ENCODE measurements around the gene PIGO.

PIGO gene

DNA sequence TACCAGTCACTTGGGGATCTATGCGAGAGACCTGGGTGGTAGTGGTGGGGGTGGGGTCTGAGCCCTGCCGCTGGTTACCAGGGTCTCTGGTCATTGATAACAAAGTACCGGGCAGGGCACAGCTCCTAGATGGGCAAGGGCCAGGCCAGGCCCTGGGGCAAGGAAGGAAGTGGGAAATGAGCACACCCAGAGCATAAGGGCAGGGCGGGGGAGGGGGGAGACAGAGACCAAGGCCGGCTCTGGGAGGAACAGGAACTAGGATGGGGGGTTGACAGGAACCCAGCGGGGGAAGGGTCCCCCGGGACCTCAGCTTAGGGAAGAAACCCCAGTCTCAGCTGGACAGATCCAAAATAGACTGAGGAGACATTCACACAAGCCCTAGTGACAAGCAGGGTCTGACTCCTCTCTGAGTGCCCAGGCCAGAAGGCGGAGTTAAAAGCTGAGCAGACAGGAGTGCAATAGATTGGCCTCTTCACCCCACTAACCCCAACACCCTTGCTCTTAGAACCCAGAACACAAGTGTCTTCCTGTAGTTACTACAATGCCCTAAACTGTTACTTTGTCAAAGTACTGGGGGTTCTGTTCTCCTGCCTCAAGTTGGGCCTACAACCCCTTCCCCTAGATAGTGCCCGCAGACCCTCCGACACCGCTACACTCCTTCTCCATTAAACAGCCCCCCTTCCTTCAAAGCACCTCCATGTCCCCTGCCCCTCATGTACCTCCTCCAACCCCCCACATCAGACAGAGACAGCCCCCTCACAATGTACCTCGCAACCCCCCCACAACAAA lies 18.6 kb upstream of the PIGO start:
- no peaks in the 10 kb centered on the region for H3K9me3 ChIP-seq (ENCODE audit: low read length)

DNA sequence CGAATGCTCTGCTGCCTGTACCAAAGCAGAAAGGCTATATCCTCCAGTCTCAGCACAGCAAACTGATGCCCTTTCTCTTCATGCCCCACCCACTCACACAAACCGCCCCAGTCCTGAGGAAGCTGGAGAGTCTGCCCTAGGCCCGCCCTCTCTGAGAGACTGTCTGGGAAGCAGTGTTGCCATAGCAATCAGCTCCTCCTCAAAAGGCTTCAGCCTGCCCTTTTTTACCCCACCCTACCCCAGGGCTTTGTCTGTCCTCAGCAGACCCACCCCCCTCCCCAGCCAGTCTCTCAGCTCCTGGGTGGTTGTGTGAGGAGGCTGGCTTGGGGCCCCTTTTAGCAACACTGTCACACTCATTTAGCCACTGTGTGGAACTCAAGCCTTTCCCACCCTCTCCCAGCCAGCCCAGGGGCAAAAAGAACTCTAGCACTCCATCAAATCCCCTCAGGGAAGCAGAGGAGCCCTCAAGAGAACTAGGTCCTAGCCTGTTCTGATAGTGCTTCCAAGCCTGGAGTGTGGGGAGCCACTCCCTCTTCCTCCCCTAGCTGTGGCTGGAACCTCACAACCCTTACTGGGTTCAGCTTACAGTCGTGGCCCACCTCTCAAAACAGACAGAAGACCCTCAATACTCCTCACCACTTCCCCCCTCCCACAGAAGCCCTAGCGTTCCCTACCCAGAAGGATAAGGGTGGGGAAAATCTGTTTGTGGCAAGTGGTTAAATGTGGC lies 17.9 kb upstream of the PIGO start:
- H3K9me2 ChIP-seq (ENCODE audit: low read depth, low read length): no peaks in the 10 kb centered on the region
- no peaks in the 10 kb centered on the region for H3K79me2 ChIP-seq (ENCODE audit: insufficient read depth, low read length)
- H4K20me1 ChIP-seq (ENCODE audit: insufficient read depth, low read length): no peaks in the 10 kb centered on the region
- peaks cover 36% of the 10 kb centered on the region for H3K4me1 ChIP-seq (ENCODE audit: insufficient read depth, low read length, severe bottlenecking)
- H2AFZ ChIP-seq (ENCODE audit: low read length): no peak overlapping the region
- H3K9me3 ChIP-seq (ENCODE audit: low read length): no peaks in the 10 kb centered on the region
- peak overlapping the region; percentile 95 for H3K4me2 ChIP-seq (ENCODE audit: low read length)
- peak overlapping the region; percentile 61 for H3K9ac ChIP-seq (ENCODE audit: low read length)
- TF ChIP-seq, protein P1, sequence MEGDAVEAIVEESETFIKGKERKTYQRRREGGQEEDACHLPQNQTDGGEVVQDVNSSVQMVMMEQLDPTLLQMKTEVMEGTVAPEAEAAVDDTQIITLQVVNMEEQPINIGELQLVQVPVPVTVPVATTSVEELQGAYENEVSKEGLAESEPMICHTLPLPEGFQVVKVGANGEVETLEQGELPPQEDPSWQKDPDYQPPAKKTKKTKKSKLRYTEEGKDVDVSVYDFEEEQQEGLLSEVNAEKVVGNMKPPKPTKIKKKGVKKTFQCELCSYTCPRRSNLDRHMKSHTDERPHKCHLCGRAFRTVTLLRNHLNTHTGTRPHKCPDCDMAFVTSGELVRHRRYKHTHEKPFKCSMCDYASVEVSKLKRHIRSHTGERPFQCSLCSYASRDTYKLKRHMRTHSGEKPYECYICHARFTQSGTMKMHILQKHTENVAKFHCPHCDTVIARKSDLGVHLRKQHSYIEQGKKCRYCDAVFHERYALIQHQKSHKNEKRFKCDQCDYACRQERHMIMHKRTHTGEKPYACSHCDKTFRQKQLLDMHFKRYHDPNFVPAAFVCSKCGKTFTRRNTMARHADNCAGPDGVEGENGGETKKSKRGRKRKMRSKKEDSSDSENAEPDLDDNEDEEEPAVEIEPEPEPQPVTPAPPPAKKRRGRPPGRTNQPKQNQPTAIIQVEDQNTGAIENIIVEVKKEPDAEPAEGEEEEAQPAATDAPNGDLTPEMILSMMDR (IDR thresholded peaks at IDR 0.05; ENCODE audit: low read length): no peak
- no peak for TF ChIP-seq EZH2 (IDR thresholded peaks at IDR 0.05; ENCODE audit: borderline replicate concordance, low read length)
- no peaks in the 10 kb centered on the region for H3F3A ChIP-seq (ENCODE audit: insufficient read depth, low read length)
- H3K27me3 ChIP-seq (ENCODE audit: insufficient read depth, low read length): no peaks in the 10 kb centered on the region
- no peaks in the 10 kb centered on the region for H3K36me3 ChIP-seq (ENCODE audit: insufficient read depth, low read length)
- H3K27ac ChIP-seq (ENCODE audit: low read depth, low read length, poor library complexity, severe bottlenecking): peak overlapping the region; percentile 68
- H3K4me3 ChIP-seq (ENCODE audit: low read depth, low read length, poor library complexity, severe bottlenecking): peak overlapping the region; percentile 71

More for the DNA sequence above, 18.6 kb upstream of the PIGO start:
- peak overlapping the region; percentile 61 for H3K9ac ChIP-seq (ENCODE audit: low read length)
- peak overlapping the region; percentile 68 for H3K27ac ChIP-seq (ENCODE audit: low read depth, low read length, poor library complexity, severe bottlenecking)
- H2AFZ ChIP-seq (ENCODE audit: low read length): no peak overlapping the region
- H3K79me2 ChIP-seq (ENCODE audit: insufficient read depth, low read length): no peaks in the 10 kb centered on the region
- H3K36me3 ChIP-seq (ENCODE audit: insufficient read depth, low read length): no peaks in the 10 kb centered on the region
- H3K9me2 ChIP-seq (ENCODE audit: low read depth, low read length): no peaks in the 10 kb centered on the region
- peak overlapping the region; percentile 71 for H3K4me3 ChIP-seq (ENCODE audit: low read depth, low read length, poor library complexity, severe bottlenecking)
- TF ChIP-seq, protein P1 (IDR thresholded peaks at IDR 0.05; ENCODE audit: low read length): no peak
- H3F3A ChIP-seq (ENCODE audit: insufficient read depth, low read length): no peaks in the 10 kb centered on the region
- H3K4me2 ChIP-seq (ENCODE audit: low read length): peak overlapping the region; percentile 95
- H4K20me1 ChIP-seq (ENCODE audit: insufficient read depth, low read length): no peaks in the 10 kb centered on the region
- no peaks in the 10 kb centered on the region for H3K27me3 ChIP-seq (ENCODE audit: insufficient read depth, low read length)
- peaks cover 36% of the 10 kb centered on the region for H3K4me1 ChIP-seq (ENCODE audit: insufficient read depth, low read length, severe bottlenecking)

DNA sequence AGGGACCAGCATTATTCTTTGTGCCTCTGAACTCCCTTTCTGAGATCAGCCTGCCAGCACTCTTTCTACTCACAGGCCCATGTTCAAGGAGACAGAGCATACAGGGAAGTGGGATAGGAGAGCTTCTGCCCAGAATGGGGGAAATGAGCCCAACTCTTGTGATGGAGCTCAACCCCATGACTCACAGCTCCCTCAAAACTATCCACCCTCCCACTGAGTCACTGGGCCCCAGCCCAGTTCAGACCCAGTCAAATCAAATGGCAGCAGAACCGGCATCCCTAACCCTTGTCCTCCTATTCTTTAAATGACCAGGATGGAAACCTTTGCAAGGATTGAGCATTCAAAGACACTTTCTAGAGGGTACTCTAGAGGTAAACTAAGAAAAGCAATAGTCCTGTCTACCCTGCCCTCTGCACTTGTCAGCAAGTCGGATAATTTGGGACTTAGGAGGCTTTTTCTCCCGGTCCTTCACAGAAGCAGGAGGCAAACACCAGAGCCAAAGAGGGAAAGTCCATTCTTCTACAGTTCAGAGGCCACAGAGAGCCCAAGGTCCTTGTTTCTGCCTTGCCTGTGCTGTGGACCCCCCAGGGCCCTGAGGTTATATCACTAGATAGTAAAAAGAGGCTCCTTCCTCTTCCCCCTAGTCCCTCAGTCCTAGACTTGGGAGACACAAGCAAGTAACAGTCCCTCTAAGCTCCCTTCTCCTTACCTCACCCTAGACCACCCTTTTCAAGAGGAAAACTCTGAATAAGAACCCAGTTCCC lies 16.0 kb upstream of the PIGO start:
- Histone ChIP-seq H3K4me1 (ENCODE audit: insufficient read depth, low read length, severe bottlenecking) (peaks cover 36% of the 10 kb centered on the region), H4K20me1 (ENCODE audit: insufficient read depth, low read length) (no peaks in the 10 kb centered on the region), H3K9me3 (ENCODE audit: low read length) (no peaks in the 10 kb centered on the region), H3K27ac (ENCODE audit: low read depth, low read length, poor library complexity, severe bottlenecking) (no peak overlapping the region), H3K79me2 (ENCODE audit: insufficient read depth, low read length) (no peaks in the 10 kb centered on the region), H2AFZ (ENCODE audit: low read length) (no peak overlapping the region), H3F3A (ENCODE audit: insufficient read depth, low read length) (no peaks in the 10 kb centered on the region), H3K36me3 (ENCODE audit: insufficient read depth, low read length) (no peaks in the 10 kb centered on the region; the same call in 1 of the 2 replicates), H3K9ac (ENCODE audit: low read length) (no peak overlapping the region), H3K27me3 (ENCODE audit: insufficient read depth, low read length) (no peaks in the 10 kb centered on the region), H3K4me3 (ENCODE audit: low read depth, low read length, poor library complexity, severe bottlenecking) (no peak overlapping the region), H3K9me2 (ENCODE audit: low read depth, low read length) (no peaks in the 10 kb centered on the region), H3K4me2 (ENCODE audit: low read length) (no peak overlapping the region)
- TF ChIP-seq, protein P1 (IDR thresholded peaks at IDR 0.05; ENCODE audit: low read length): no peak
- no peak for TF ChIP-seq EZH2 (IDR thresholded peaks at IDR 0.05; ENCODE audit: borderline replicate concordance, low read length)

Data from OCI-LY1 (cell line).